Psoas muscle (tissue), 8 donors: ENCODE results near the gene POLR3E. TPM values are rescaled to one million over a fixed set of nuclear protein-coding genes. Genes with fewer than 3 reads are reported as not detected.
A peak's percentile ranks its signal among the peaks of the same experiment; 100 is the strongest.
"Not testable (repeated sequence)": the region's sequence is repeated elsewhere in the genome, so short reads cannot be mapped to it uniquely, and the experiment has no call there.

Source experiments
- ATAC-seq, 4 donors: fragments of 200-7000 bp; cut with Tn5 transposase; one replicate each; pipeline ENCODE4 v1.9.1; 2020; ENCODE audit warnings: moderate library complexity in 3 of 4, mild to moderate bottlenecking in 2 of 4
- DNase-seq, 2 donors: peaks; one replicate each; pipeline ENCODE4 v3.0.0-alpha.2; 2020
- H3K27ac ChIP-seq: fragments of 200-600 bp; one replicate; pipeline ENCODE4 v1.8.0; 2022
- H3K27me3 ChIP-seq, 3 donors: fragments of 200-600 bp in 1 of 3; one replicate each; pipeline versions ENCODE4 v1.6.1 to v1.8.0; 2013 to 2022; ENCODE audit warnings: low read length in 2 of 3, mild to moderate bottlenecking in 2 of 3, moderate library complexity in 1 of 3; ENCODE audit not compliant: insufficient read depth in 3 of 3
- H3K36me3 ChIP-seq, 2 donors: fragments of 200-600 bp in 1 of 2; one replicate each; pipeline versions ENCODE4 v1.6.1 to v1.8.0; 2013 to 2022; ENCODE audit warnings: low read depth in 1 of 2, mild to moderate bottlenecking in 1 of 2, moderate library complexity in 1 of 2; ENCODE audit not compliant: insufficient read depth in 1 of 2
- H3K4me1 ChIP-seq: fragments of 200-600 bp; one replicate; pipeline ENCODE4 v1.8.0; 2022
- H3K4me3 ChIP-seq: fragments of 200-600 bp; one replicate; pipeline ENCODE4 v1.8.0; 2022; ENCODE audit warnings: mild to moderate bottlenecking
- H3K9me3 ChIP-seq: fragments of 200-600 bp; one replicate; pipeline ENCODE4 v1.8.0; 2022
- WGBS, 3 donors: extraction: QIAGEN DNeasy Blood & Tissue Kit; methylation state at CpG; one replicate each; pipeline versions ENCODE4 v1.1.6 to v1.1.7; 2013; 5-methylcytosine and 5-hydroxymethylcytosine counted together
- intact Hi-C, 2 donors: fragments of 100-400 bp; cut with DNase I; formaldehyde crosslinking; loops; one replicate each; pipeline versions ENCODE4 v1.11.0 to v1.14.2; 2022
- polyA plus RNA-seq, 3 donors: library from polyadenylated mRNA; stranded (reverse); fragments of 200-250 nt; gene quantifications; one replicate each; pipeline ENCODE4 v1.2.3, GENCODE V29; 2013
- total RNA-seq, 4 donors: library from RNA; stranded (reverse); fragmentation: NEBNext Ultra II Directional in 2 of 4; extraction: Animal tissue kit (Norgen Biotek cat#: 25700) in 2 of 4; gene quantifications; one replicate each; pipeline versions ENCODE4 v1.2.1 to v1.2.4, GENCODE V29; 2021 to 2023
- TF ChIP-seq, protein P1 (sequence below): fragments of 200-600 bp; IDR thresholded peaks from one replicate; pipeline ENCODE4 v1.8.0; 2022; ENCODE audit warnings: antibody characterized with exemption
- donor health status: healthy with polysubstance abuse.
- donor health status: DM: no; HTN: no; CAD: no; lungs with moderate emphysema.
- donor health status: Bipolar disorder and iron deficiency.
- donor health status: healthy.
- donor health status: DM: yes; HTN: yes; CAD: no.
- donor health status: DM: no; HTN: no; CAD: no.
- donor health status: DM: no; HTN: no; CAD: no.
- donor health status: DM: yes; HTN: yes; CAD: no.

POLR3E gene
- total and polyA plus RNA-seq, 7 donors, result 45.6 to 119 (median 90.1) TPM

DNA sequence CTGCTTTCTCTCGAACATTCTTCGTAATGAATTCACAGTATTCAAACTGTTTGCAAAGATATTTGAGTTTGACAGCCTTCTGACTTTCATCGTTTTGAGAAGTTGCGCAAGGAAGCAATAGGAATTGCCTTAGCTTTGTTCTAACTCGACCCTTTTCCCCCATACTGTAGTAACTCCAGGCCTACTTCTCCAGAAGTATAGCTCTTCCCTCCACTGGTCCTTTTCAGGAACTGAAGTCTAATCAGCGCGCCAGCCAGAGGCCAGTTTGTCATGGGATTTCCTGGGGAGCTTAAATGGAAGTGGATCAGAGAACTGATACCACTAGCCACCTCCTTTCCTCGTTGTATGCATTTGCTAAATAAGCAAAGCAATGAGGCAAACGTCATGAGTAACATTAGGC, 49.3 kb downstream of the POLR3E start:
- WGBS, 3 donors, result 76 to 78% (median 76%) methylated on average over 9 of the region's 9 CpGs
- Histone ChIP-seq H3K9me3 (no peaks in the 10 kb centered on the region), H3K4me1 (no peaks in the 10 kb centered on the region), H3K27ac (no peak overlapping the region), H3K36me3 (peaks cover 7 to 49% of the 10 kb centered on the region in 2 donors), H3K4me3 (no peak overlapping the region), H3K27me3 (no peaks in the 10 kb centered on the region)
- TF ChIP-seq, protein P1, sequence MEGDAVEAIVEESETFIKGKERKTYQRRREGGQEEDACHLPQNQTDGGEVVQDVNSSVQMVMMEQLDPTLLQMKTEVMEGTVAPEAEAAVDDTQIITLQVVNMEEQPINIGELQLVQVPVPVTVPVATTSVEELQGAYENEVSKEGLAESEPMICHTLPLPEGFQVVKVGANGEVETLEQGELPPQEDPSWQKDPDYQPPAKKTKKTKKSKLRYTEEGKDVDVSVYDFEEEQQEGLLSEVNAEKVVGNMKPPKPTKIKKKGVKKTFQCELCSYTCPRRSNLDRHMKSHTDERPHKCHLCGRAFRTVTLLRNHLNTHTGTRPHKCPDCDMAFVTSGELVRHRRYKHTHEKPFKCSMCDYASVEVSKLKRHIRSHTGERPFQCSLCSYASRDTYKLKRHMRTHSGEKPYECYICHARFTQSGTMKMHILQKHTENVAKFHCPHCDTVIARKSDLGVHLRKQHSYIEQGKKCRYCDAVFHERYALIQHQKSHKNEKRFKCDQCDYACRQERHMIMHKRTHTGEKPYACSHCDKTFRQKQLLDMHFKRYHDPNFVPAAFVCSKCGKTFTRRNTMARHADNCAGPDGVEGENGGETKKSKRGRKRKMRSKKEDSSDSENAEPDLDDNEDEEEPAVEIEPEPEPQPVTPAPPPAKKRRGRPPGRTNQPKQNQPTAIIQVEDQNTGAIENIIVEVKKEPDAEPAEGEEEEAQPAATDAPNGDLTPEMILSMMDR, result no peak
- intact Hi-C loops, result no loop called here
- ATAC-seq (no peak), DNase-seq (no peak)

DNA sequence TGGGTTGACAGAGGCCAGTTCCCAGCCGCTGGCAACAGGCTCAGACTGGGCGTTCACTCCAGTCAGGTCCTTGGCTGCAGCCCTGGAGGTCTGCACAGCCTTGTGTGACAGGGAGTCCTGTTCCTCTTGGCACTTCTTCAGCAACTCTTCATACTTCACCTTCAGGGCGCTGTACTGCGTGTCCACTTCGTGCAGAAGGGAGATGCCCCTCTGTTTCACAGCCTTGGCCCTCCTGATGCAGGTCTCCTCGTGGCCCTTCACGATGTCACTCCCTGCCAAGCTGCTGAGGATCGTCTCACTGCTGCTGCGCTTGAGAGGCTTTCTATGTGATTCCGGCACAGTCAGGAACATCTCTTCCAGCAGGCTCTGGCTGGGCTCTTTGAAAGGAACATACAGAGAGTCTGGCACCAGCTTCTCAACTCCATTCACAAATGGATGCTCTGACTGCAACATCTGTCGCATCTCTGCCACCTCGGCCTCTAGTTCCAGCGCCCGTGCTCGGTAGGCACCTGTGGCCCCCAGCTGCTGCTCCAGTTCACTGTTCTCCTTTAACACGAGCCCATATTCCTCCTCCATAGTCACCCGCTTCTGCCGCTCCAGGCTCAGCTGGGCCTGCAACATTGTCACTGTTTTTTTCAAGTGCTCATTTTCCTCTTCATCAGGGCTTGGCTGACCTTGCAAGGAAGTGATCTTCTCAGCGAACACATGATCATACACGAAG, 50.1 kb downstream of the POLR3E start:
- ATAC-seq (peak in 2 of 4 donors; percentile 37 to 42), DNase-seq (no peak)
- WGBS, 3 donors, result 80 to 88% (median 86%) methylated on average over 20 of the region's 20 CpGs
- TF ChIP-seq, protein P1, result no peak
- no peaks in the 10 kb centered on the region for H3K27me3 ChIP-seq
- no peak overlapping the region for H3K27ac ChIP-seq
- no peak overlapping the region for H3K4me3 ChIP-seq
- peaks cover 7 to 55% of the 10 kb centered on the region in 2 donors for H3K36me3 ChIP-seq
- intact Hi-C loops, result no loop called here
- no peaks in the 10 kb centered on the region for H3K9me3 ChIP-seq
- no peaks in the 10 kb centered on the region for H3K4me1 ChIP-seq

DNA sequence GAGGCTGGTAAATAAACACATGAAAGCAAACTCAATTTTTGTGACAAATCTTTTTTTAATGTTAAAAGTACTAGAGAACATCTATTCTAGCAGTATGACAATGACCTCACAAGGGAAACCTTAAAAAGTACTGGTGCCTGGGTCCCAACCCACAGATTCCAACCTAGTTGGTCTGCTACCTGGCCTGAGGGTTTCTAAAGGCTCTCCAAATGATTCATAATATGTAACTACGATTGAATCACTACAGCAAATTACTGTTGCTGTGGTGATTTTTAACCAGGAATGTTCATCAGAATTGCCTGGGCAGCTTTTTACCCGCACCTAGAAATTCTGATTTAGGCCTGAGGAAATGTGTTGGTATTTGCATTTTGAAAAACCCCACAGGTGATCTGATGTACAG, 51.1 kb downstream of the POLR3E start:
- DNase-seq (no peak), ATAC-seq (no peak)
- TF ChIP-seq, protein P1, result no peak
- peaks cover 7 to 56% of the 10 kb centered on the region in 2 donors for H3K36me3 ChIP-seq
- H3K4me3 ChIP-seq, result no peak overlapping the region
- H3K4me1 ChIP-seq, result no peaks in the 10 kb centered on the region
- no peaks in the 10 kb centered on the region for H3K27me3 ChIP-seq
- intact Hi-C loops, result no loop called here
- 94 to 96% (median 95%) methylated on average over 2 of the region's 2 CpGs for WGBS, 3 donors
- H3K9me3 ChIP-seq, result no peaks in the 10 kb centered on the region
- no peak overlapping the region for H3K27ac ChIP-seq

DNA sequence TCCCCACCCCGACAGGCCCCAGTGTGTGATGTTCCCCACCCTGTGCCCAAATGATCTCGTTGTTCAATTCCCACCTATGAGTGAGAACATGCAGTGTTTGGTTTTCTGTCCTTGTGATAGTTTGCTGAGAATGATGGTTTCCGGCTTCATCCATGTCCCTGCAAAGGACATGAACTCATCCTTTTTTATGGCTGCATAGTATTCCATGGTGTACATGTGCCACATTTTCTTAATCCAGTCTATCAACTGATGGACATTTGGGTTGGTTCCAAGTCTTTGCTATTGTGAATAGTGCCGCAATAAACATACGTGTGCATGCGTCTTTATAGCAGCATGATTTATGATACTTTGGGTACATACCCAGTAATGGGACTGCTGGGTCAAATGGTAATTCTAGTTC, 53.8 kb downstream of the POLR3E start:
- ATAC-seq, intact Hi-C loops, H3K27ac ChIP-seq, H3K4me3 ChIP-seq, DNase-seq, H3K9me3 ChIP-seq, H3K4me1 ChIP-seq, H3K27me3 ChIP-seq: not testable (repeated sequence)
- peaks cover 7 to 52% of the 10 kb centered on the region in 2 donors for H3K36me3 ChIP-seq
- WGBS, 3 donors, result 92 to 97% (median 95%) methylated on average over 6 of the region's 6 CpGs

DNA sequence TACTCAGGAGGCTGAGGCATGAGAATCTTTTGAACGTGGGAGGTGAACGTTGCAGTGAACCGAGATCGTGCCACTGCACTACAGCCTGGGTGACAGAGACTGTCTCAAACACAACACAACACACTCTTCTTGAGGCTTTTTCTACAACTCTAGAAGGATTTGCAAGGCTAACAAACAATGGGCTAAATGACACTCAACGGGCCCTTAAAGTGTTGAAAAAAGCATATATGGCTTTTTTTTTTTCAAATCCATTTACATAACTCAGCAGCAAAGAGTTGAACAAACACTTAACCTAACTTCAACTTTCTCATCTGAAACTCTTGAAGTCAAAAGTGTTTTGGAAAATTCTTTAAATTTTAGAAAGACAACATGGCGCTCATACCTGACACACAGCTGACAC, 54.9 kb downstream of the POLR3E start:
- Histone ChIP-seq H3K4me1 (no peaks in the 10 kb centered on the region), H3K4me3 (no peak overlapping the region), H3K27me3 (no peaks in the 10 kb centered on the region), H3K36me3 (peaks cover 7 to 41% of the 10 kb centered on the region in 2 donors), H3K27ac (no peak overlapping the region), H3K9me3 (no peaks in the 10 kb centered on the region)
- WGBS, 3 donors, result 95 to 97% (median 97%) methylated on average over 6 of the region's 6 CpGs
- intact Hi-C loops, result no loop called here
- DNase-seq, result no peak
- TF ChIP-seq, protein P1, result no peak
- ATAC-seq, result no peak
